ENCODE results near the gene TXNL4A.

DNA sequence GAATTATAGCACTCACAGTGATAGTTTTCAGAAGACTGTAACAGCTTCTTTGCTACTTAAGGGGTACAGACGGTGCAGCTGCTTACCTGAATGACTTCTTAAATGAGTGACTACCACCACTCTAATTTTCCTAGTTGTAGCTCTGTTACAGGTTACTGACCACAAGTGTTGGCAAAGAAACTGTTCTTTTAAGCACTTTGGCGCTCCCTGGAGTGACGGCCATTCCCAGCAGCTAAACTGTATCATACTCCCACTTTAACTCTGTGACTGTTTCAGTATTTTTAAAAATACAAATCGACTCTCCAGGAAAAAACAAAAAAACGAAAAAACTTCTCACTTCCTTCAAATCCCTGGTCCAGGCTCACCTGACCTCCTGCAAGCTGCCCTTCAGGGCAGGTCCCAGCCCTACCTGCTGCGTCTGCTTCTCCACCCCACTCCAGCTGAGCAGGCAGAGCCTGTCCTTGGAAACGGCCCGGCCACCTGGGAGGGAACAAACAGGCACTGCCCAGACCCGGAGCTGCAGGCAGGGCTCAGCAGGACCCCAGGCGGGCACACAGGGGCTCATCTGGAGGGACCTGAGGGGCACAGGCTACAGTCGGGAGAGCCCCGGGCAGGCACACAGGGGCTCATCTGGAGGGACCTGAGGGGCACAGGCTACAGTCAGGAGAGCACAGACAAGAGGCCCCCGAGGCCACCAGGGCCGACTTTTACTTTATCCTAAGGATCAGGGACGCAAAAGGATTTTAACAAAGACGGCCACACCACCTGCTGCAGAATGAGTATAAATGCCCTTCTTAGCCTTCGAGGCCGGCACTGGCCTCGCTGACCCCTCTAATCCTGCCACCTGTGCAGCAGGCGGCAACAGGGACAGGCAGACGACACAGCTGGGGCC lies 61.4 kb downstream of the TXNL4A start:
- TF ChIP-seq, protein P1, sequence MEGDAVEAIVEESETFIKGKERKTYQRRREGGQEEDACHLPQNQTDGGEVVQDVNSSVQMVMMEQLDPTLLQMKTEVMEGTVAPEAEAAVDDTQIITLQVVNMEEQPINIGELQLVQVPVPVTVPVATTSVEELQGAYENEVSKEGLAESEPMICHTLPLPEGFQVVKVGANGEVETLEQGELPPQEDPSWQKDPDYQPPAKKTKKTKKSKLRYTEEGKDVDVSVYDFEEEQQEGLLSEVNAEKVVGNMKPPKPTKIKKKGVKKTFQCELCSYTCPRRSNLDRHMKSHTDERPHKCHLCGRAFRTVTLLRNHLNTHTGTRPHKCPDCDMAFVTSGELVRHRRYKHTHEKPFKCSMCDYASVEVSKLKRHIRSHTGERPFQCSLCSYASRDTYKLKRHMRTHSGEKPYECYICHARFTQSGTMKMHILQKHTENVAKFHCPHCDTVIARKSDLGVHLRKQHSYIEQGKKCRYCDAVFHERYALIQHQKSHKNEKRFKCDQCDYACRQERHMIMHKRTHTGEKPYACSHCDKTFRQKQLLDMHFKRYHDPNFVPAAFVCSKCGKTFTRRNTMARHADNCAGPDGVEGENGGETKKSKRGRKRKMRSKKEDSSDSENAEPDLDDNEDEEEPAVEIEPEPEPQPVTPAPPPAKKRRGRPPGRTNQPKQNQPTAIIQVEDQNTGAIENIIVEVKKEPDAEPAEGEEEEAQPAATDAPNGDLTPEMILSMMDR (IDR thresholded peaks at IDR 0.05; ENCODE audit: low read depth, low read length, poor library complexity, severe bottlenecking), result no peak
- TF ChIP-seq EZH2phosphoT487 (IDR thresholded peaks at IDR 0.05; ENCODE audit: borderline replicate concordance, low read length), result no peak
